RKO (cell line): ENCODE data around the gene DPH1.
A peak's percentile ranks its signal among the peaks of the same experiment; 100 is the strongest.

Experiments used
- DNase-seq: peaks from one replicate; pipeline ENCODE4 v3.0.0-alpha.2; 2016; ENCODE audit warnings: low spot score

Gene DPH1

GRCh38 chr17:2050300-2051060 lies 20.5 kb downstream of the DPH1 start:
- peak; percentile 83 for DNase-seq

- DNase-seq: peak; percentile 29
Observed at GRCh38 chr17:2051061-2051932, 21.3 kb downstream of the DPH1 start.

- DNase-seq: no peak
Observed at GRCh38 chr17:2051933-2052559, 22.1 kb downstream of the DPH1 start.

GRCh38 chr17:2053380-2054261 lies 23.7 kb downstream of the DPH1 start:
- DNase-seq: no peak

- DNase-seq: no peak
Observed at GRCh38 chr17:2054262-2054511, 24.2 kb downstream of the DPH1 start.

- DNase-seq: peak; percentile 65
Observed at GRCh38 chr17:2054512-2055291, 24.7 kb downstream of the DPH1 start, which contains the start of gene HIC1. Gene HIC1, plus strand, starts transcription at chr17:2055103. Its CDS starts 1,588 bp downstream, at chr17:2056691.

GRCh38 chr17:2055292-2056205 lies 25.6 kb downstream of the DPH1 start:
- no peak for DNase-seq

GRCh38 chr17:2056206-2057174 lies 26.5 kb downstream of the DPH1 start:
- DNase-seq: no peak

- DNase-seq: no peak
Observed at GRCh38 chr17:2057175-2057759, 27.3 kb downstream of the DPH1 start.

- DNase-seq: no peak
Observed at GRCh38 chr17:2057760-2058585, 28.0 kb downstream of the DPH1 start.

- no peak for DNase-seq
Observed at GRCh38 chr17:2058586-2059546, 28.9 kb downstream of the DPH1 start.

GRCh38 chr17:2059547-2060384 lies 29.8 kb downstream of the DPH1 start:
- DNase-seq: no peak

- no peak for DNase-seq
Observed at GRCh38 chr17:2060385-2060658, 30.4 kb downstream of the DPH1 start.

GRCh38 chr17:2060681-2061440 lies 30.9 kb downstream of the DPH1 start:
- no peak for DNase-seq

GRCh38 chr17:2061441-2061958 lies 31.5 kb downstream of the DPH1 start:
- no peak for DNase-seq
